Measurements from ENCODE around the gene NBL1.

Gene NBL1

DNA sequence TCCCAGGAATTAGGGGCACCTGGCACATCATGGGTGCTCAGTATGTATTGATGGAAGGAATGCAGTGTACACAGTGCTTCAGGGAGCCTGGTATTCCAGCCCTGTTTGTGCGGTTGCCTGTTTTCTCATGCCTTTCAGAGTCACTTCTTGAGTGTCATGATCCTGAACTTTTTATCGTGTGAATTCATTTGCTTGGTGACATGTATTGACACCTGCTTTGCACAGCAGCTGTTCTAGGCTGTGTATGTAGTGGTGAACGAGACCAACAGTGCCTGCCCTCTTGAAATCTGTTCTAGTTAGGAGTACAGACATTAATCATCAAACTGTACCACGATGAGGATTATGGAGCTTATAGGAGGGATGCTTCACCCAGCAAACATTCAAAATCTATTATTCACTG is 26.7 kb downstream of the NBL1 start:
- DNase-seq (ENCODE audit: low spot score) = no peak

DNA sequence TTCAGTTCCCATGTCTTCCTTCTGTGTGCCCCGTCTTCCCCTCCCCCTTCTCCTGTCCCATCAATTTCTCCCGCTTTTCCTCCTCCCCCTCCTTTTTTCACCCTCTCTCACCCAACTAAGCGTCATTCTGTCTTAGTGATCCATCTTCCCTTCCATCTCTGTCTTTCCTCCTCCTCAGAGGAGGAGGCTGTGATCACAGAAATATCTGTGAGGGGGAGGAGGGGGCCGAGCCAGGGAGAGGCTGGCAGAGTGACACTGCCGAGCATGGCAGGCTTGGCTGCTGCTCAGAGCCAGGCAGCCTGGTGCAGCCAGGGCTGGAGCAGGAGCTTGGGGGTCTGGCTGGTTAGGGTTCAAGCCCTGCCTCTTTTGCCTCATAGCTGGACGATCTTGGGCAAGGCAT is 28.1 kb downstream of the NBL1 start:
- no peak for DNase-seq (ENCODE audit: low spot score)

DNA sequence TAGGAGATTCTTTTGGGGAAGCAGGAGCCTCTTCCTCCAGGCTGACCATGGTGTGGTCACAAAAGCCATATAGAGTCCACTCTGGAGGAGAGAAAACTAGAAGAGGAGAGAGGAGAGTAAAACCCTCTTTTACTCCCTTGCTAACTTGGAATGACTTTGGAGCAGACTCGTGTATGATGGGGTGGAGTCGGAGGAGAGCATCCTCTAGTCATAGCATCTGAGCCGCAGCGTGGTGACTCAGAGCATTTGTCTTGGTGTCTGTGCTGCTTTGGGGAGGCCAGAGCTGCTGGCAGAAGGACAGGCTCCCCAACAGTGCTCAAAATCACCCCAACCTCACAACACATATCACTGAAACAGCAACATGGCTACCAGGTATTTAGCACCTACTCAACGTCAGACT is 31.7 kb downstream of the NBL1 start:
- no peak for DNase-seq (ENCODE audit: low spot score)

DNA sequence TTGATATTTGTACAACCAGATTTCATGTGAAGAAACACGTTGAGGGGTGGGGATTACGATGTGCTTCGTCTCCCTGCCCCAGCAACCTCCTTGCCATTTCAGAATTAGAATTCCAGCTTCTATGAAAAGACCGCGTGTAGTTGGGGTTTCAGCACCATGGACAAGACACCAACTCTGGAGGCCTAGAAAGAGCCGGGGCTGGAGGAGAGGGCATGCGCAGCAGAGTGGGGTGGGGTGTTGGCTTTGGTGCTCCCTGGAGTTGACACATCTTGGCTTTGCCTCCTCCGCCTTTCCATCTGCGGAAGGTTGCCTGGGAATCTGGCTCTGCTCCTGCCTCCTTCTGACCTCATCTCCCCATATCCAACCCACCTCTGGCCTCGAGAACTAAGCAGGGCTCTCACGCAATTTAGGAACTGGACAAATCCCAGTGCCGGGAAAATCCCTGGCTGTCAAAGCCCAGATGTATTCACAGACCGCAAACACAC is 32.4 kb downstream of the NBL1 start:
- DNase-seq (ENCODE audit: low spot score) = no peak

DNA sequence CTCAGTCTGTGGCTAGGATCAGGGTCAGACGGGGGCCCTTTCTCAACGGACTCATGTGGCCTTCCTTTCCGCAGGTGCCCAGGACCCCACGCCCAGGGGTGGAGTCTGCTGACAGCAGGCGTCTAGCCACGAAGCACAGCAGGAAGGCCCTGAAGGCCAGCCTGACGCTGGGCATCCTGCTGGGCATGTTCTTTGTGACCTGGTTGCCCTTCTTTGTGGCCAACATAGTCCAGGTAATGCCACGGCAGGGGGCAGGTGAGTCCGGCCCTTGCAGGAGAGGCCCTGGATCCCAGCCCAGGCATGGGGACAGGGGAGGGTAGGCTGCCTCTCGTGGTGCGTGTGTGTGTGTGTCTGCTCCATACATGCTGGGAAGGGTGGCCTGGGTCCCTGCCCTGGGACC is 34.4 kb downstream of the NBL1 start:
- no peak for DNase-seq (ENCODE audit: low spot score)

DNA sequence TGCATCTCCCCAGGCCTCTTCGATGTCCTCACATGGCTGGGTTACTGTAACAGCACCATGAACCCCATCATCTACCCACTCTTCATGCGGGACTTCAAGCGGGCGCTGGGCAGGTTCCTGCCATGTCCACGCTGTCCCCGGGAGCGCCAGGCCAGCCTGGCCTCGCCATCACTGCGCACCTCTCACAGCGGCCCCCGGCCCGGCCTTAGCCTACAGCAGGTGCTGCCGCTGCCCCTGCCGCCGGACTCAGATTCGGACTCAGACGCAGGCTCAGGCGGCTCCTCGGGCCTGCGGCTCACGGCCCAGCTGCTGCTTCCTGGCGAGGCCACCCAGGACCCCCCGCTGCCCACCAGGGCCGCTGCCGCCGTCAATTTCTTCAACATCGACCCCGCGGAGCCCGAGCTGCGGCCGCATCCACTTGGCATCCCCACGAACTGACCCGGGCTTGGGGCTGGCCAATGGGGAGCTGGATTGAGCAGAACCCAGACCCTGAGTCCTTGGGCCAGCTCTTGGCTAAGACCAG is 34.9 kb downstream of the NBL1 start:
- DNase-seq (ENCODE audit: low spot score) = no peak

DNA sequence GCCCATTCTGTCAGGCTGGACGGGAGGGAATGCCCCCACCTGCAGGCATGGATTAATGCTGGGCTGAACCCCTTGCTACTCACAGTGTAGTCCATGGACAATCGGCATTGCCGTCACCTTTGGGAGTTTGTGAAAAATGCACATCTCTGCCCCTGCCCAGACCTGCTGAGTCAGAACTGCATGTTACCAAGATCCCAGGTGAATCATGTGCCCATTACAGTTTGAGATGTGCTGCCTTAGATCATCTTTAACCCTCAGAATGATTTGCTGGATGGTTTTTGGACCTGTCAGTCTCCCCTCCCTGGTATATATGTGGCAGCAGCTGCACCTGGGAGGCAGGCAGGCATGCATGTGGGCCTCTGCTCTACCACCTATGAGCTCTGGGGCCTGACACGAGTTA is 35.6 kb downstream of the NBL1 start:
- DNase-seq (ENCODE audit: low spot score) = no peak

DNA sequence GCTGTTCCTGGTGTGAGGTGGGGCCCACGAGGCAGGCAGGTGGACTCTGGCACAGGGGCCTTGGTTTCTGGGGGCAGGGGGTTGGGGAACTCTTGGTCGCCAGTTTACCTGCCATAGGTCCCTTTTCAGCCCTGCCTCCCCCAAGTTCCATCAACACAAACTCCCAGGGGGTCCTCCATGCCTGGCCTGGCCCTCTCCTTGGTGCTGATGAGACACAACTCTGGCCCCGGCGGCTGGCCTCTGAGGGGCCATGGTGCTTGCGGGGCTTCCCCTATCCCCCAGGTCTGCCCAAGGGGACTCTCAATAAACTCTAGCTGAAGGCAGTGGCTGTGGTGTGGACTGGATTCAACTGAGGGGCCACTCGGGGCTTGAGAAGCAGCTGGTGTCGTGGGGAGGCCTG is 36.5 kb downstream of the NBL1 start:
- DNase-seq (ENCODE audit: low spot score) = no peak

DNA sequence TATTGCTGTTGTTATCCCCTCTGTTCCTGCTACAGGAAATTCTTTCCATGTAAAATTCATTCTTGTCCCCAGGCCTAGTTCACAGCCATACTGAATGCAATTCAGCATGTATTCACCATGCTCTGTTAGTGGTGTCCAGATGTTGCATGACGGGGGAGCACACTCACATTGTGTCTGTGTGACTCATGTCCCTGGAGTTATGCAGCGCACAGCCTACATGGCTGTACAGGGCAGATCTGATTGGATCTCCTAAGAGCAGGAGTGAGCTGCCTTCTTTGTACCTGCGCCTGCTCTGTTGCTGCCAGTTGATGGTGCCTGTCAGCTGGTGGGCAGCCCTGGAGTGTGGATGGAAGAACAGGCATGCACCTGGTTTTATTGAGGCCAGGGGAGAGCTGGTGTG is 38.1 kb downstream of the NBL1 start:
- DNase-seq (ENCODE audit: low spot score) = no peak

DNA sequence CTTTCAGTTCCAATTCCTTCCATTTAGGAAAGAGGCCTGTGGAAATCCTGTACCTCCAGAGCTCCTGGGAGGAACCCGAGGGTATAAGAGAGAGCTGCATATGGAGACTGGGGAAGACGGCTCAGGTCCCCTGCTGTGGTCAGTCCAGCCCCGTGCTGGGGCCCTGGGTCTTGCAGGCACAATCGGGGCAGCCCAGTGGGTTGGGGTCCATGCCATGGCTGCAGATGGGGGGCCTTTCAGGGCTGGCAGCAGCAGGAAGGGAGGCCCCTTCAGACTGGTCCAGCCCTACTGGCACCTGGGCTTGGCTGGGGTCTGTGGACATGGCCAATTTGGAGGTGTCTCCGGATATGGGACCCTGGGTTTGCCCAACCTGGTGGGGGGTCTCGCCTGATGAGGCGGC is 38.8 kb downstream of the NBL1 start:
- DNase-seq (ENCODE audit: low spot score) = no peak

DNA sequence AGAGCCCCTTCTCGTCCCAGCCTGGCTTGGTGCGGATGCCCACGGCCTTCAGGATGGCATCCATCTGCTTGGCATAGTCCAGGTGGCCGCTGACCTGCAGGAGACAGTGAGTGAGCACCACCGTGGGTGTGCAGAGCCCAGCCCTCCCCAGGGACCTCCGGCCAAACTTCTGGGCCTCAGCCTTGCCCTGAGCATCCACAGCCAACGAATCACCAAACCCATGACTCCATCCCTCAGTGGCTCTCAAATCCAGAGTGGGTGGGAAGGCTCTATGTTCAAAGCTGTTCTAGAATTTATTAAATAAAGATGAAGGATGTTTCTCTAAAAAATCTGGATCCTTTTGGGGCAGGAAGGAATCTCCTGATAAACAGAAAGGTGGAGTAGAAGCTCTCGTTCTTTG is 39.2 kb downstream of the NBL1 start:
- DNase-seq (ENCODE audit: low spot score) = no peak

DNA sequence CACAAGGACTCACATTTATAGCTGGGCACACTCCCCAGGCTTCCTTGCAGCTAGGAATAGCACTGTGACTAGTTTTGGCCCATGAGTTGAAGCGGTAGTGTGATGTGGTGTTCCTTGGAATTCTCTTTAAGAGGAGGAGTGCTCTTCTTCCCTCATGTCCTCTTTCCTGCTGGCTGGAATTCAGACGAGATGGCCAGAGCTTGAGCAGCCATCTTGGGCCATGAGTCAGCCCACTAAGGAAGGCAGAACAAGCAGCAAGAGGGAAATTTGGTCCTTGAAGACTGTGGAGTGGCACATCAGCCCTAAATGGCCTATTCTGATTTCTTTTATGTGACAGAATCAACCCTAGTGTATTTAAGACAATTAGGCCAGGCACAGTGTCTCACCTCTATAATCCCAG is 40.6 kb downstream of the NBL1 start:
- no peak for DNase-seq (ENCODE audit: low spot score)

DNA sequence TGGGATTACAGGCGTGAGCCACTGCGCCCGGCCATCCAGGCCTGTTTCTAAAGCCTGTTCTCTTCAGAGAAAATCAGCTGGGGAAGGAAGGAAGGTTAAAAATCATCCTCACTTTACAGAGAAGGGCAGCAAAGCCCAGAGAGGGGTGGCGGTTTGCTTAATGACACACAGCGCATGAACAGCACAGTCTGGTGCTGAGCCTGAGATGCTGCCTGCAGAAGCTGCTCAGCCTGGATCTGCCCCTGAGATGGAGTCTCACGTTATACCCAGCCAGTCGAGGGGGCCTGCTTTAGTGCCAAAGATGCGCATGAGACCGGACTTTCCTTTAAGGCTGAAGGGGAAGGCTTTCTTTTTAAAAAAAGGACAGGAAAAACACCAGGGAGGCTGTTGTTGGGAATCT is 41.9 kb downstream of the NBL1 start:
- DNase-seq (ENCODE audit: low spot score) = no peak

DNA sequence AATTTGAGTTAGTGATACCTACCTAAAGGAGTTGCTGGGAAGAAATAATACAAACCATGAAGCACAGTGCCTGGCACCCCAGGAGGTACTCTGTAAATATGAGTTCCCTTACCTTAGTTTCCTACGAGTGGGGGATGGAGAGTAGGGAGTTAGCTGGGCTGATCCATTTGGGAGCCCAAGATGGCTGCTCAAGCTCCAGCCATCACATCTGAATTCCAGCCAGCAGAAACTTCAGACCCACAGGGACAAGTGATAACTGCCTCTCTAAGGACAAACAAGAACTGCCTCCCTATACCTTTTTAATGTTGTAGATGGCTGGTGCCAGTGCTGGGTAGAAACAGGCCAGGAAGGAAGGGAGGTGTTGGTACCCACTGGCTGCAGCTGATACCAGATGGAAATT is 43.3 kb downstream of the NBL1 start:
- no peak for DNase-seq (ENCODE audit: low spot score)

DNA sequence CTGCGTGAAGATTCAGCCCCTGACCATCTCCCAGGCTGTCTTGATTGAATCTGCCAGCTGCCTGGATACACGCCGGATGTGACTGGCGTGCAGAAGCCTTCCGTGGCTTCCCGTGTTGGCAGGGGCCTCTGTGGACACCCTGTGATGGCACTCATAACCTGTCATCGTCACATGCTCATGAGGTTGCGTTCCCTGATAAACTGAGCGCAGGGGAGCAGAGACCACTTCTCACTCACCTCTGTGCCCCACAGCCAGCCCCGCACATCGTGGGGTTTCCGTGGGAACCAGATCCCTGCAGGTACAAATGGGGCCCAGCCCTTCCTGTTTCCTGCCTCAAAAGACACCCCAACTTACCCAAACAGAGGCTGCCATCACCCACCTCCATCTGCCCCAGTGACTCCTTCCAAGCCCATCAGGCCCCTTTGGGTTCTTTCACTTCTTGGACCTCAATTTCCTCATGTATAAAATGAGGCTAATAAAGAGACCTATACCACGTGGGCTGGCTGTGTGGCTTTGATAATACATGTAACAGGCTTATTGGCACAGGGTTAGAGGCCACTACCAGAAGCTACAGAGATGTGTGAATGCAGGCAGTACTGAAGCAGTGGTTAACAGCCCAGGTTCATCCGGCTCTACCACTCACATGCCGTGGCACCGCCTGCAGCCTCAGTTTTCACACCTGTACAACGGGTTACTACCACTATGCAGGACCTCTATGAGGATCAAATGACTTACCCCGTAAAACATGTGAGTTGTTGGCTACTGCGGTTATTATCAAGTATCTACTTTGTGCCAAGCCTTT is 44.1 kb downstream of the NBL1 start:
- DNase-seq (ENCODE audit: low spot score) = peak; percentile 44

DNA sequence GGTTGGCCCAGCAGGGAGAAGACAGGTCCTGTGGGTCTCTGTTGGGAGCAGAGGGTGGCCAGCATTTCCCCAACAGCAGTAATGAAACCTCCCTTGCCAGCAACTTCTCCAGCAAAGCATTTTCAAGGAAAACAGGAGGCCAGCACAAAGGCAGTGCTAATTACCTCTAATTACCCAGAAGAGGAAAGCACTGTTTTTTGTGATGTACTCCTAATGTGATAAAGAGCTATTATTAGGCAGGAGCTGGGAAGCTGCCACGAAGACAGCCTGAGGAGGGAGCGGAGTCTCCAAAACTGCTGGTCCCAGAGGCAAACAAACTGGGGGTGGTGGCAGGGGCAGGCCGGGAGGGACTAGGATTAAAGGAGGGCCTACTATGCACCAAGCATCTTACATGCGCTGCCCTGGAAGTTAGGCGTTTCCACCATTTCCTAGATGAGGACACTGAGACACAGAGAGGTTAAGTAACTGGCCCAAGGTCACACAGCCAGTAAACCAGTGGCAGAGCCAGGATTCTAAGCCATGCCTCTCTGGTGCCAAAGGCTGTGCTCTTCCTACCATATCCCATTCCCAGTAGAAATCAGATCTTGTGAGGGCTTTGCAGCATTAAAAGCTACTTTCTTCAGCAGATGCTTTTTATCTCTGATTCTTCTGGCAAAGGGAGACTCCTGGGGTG is 45.1 kb downstream of the NBL1 start:
- DNase-seq (ENCODE audit: low spot score) = no peak

DNA sequence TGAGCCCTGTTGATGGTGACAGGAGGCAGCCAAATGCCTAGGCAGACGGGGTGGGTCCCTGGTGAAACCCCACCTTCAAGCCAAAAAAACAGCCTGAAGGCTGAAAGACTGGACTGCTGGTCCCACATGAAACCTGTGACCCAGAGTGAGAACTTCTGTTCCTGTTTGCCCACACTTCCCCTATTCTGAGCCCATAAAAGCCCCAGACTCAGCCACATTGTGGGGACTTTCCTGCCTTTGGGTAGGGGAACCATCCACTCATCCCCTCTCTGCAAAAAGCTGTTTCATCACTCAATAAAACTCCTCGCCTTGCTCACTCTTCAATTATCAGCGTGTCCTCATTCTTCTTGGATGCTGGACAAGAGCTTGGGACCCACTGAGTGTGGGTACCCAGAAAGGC is 45.7 kb downstream of the NBL1 start:
- no peak for DNase-seq (ENCODE audit: low spot score)

DNA sequence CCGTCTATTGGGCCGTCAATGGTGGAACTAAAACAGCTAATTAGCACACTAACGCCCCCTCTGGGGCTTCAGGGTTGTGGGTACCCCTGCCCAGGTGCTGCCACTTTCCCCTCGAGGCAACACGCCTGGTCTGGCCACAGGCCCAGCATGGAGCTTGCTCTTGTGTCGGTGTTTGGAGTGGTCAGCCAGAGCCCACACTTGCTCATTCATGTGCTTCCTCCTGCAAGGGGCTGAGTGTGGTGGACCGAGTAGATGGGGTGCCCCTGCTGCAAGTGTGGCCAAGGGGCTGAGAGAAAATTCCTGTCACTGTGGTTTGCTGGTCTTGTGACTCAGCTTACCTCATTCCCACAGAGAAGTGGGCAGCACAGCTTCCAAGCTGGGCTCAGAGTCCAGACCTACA is 46.2 kb downstream of the NBL1 start:
- no peak for DNase-seq (ENCODE audit: low spot score)

DNA sequence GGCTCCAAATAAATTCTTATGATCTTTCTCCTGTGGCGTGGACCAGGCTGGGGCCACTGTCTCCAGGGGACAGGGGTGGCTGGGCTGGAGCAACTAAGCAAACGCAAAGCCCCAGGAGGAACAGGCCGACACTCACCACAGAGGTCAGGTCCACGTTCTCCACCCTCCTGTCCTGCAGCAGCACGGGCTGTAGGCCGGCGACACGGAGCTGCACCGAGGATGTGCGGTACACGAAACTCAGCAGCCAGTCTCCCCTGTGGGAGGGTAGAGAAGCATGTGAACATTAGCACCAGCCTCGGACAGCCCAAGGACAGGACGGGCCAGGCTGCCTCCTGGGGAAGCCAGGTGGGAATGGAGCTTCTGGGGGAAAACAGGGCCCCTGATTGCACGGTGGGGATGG is 50.2 kb downstream of the NBL1 start:
- no peak for DNase-seq (ENCODE audit: low spot score)

DNA sequence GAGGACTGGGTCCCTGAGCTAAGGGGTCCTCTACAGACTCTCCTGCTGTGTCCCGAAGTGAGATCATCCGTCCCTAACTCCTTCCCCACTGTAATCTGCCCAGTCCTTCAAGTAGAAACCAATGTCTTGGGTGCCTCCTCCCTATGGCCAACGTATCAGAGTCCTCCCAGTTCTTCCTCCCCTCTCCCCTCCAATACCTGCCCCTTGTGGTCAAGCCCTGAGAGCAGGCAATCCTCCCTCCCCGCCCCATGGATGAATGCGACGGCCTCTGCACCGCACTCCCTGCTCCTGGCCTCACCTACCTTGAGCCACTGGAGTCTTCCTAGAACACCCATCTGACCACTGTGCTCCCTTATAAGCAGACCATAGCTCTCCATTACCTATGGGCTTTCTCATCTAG is 51.7 kb downstream of the NBL1 start:
- DNase-seq (ENCODE audit: low spot score) = no peak

DNA sequence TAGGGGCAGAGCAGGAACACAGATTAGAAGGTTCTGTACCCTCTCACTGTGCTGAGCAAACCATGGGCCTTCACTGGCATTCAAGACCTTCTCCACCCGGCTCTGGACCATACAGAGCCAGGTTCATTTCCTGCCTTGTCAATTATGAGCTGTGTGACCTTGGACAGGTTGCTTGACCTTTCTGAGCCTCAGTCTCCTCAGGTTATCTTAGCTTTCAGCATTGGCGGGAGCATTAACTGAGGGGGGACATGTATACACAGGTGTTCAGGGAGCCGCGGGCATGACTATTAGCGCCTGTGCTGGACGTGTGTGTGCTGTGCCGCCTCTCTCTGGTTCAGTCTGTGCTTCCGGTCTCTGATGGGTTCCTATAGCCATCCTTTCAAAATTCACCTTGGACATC is 52.7 kb downstream of the NBL1 start:
- DNase-seq (ENCODE audit: low spot score) = no peak

DNA sequence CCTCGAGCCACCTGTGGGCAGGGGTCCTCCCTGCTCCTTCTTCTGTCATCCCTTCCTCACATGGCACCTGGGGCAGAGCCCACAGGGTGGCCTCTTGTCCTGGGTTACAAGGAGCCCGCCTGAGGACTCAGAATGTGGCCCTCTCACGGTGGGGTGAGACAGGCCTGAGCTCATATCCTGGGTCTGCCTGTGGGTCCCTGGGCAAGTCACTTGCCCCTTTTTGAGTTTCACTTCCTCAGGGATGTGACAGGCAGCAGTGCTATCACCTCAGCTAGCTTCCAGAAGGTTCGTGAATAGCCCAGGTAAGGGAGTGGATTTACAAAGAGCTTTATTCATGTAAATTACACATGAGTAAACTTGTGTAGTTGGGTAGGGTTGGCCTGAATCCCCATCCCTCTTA is 54.1 kb downstream of the NBL1 start:
- DNase-seq (ENCODE audit: low spot score) = no peak

DNA sequence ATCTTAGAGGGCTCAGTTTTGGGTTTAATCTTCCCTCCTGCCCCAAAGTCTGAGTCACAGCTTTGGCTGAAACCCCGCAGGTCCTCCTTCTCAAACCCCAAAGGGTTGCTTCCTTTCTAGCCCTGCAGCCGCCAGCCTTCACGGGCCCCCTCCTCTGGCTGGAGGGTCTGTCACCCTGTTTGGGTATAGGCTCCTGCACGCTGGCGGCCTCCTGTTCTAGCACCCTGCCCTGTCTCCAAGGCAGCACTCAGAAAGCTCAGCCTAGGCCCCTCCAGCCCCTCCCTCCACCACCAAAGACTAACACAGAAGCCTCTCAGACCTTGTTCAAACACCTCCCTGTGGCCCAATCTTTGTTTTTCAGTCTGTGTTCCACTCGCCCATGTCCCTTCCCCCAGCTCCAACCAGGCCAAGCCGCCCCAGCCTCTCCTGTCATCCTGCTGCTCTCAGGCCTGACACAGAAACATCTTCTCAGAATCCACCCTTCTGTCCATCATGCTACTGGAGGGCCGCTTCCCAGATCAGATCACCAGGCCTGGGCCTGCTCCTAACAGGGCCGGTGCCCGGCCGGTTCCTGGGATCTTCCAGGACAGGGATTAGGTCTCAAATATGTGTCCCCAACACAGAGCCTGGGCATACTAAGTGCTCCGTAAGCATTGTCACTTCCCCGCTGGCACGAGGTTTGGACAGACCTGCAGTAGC is 56.1 kb downstream of the NBL1 start:
- no peak for DNase-seq (ENCODE audit: low spot score)
